ENCODE measurements around the gene CASP3.

- TF ChIP-seq POLR2A (IDR thresholded peaks at IDR 0.05) = no peak
- no peak for TF ChIP-seq CTCF (IDR thresholded peaks at IDR 0.05)
These were observed 7.9 kb upstream of the CASP3 start for GRCh38 chr4:184657144-184657543.

Measured in Peyer's patch (tissue), 4 donors.